Dermis microvascular lymphatic vessel endothelial cell (primary cell): ENCODE measurements around the gene TXNDC16. TPM values are rescaled to one million over a fixed set of nuclear protein-coding genes. Genes with fewer than 3 reads are reported as not detected.
"Not testable (repeated sequence)": the region's sequence is repeated elsewhere in the genome, so short reads cannot be mapped to it uniquely, and the experiment has no call there.

Source experiments
- DNase-seq, 2 donors: peaks; one replicate each; pipeline versions ENCODE4 v3.0.0 to v3.0.0-alpha.2; 2010; ENCODE audit warnings: low read depth in 2 of 2
- total RNA-seq: library from RNA; depleted of rRNA; stranded (reverse); fragments of >200 nt; gene quantifications from 2 replicates; pipeline ENCODE4 v1.2.1, GENCODE V29; 2014

TXNDC16 gene
- total RNA-seq = 2.8 and 3.4 TPM in 2 replicates

GRCh38 chr14:52552063-52552988 lies at the start of gene TXNDC16, which contains the start of gene GPR137C:
TSS of gene TXNDC16 (minus strand) at chr14:52552505. CDS start at chr14:52543557, 8,948 bp downstream.
TSS of gene GPR137C (plus strand) at chr14:52552836. CDS start at chr14:52553148, 312 bp downstream.
- peak; percentile 98 to 100 for DNase-seq

GRCh38 chr14:52599974-52600373 lies 47.7 kb upstream of the TXNDC16 start:
- no peak for DNase-seq

DNA sequence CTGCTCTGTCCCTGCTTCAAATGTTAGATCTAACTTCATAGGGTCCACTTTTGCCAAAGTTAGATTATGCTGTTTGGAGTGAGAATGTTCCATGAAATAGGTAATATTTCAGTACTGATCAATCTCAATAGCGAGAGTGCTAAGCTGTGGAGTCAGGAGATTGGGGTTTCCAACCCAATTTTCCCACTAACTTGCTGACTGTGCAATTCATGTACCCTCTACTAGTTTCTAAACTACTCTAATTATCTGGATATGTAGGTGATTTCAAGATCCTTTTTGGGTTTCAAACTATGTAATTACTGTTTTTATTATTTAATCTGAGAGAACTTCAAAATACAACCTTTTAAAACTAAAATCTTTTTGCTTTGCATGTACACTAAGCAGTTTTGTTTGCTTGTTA lies 46.3 kb upstream of the TXNDC16 start:
- DNase-seq = no peak

GRCh38 chr14:52596861-52597260 lies 44.6 kb upstream of the TXNDC16 start:
- no peak for DNase-seq

DNA sequence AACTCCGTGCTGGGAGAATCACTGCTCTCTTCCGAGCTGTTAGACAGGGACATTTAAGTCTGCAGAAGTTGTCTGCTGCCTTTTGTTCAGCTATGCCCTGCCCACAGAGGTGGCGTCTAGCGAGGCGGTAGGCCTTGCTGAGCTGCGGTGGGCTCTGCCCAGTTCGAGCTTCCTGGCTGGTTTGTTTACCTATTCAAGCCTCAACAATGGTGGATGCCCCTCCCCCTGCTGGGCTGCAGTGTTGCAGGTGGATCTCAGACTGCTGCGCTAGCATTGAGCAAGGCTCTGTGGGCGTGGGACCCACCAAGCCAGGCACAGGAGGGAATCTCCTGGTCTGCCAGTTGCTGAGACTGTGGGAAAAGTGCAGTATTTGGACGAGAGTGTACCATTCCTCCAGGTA lies 44.0 kb upstream of the TXNDC16 start:
- DNase-seq = no peak

DNA sequence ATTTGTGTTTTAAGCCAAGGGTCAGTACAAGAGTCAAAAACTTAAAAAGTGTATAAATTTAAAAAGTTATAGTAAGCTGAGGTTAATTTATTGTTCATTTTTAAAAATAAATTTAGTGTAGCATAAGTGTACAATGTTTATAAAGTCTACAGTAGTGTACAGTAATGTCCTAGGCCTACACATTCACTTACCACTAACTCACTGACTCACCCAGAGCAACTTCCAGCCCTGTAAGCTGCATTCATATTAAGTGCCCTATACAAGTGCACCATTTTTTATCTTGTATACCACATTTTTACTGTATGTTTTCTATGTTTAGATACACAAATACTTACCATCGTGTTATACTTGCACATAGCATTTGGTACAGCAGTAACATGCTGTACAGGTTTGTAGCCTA lies 38.0 kb upstream of the TXNDC16 start:
- DNase-seq = no peak

- no peak for DNase-seq
These were observed 37.3 kb upstream of the TXNDC16 start for GRCh38 chr14:52589646-52590045.

- DNase-seq = peak in 1 of 2 donors; percentile 7
These were observed 31.2 kb upstream of the TXNDC16 start for GRCh38 chr14:52583544-52583943.

- DNase-seq = no peak
These were observed 23.6 kb upstream of the TXNDC16 start for GRCh38 chr14:52575858-52576257.

GRCh38 chr14:52568454-52568853 lies 16.1 kb upstream of the TXNDC16 start:
- not testable (repeated sequence) for DNase-seq

DNA sequence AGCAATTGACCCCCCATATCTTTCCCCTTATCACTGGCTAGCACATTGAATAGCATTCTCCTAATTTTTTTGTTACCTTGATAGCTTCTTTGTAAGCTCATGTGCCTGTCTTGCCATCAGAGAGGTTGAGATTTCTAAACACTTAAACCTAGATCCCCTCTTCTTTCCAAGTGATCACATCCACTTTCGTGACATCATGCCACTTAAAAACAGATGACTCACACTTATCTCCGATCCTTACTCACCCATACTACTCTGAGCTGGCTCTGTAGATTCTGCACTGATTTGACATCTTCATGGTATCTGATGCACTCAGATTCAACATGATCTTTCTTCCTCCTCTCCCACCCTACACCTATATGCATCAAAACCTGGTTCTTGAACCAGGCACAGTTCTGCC lies 10.8 kb upstream of the TXNDC16 start:
- peak in 1 of 2 donors; percentile 34 for DNase-seq

- no peak for DNase-seq
These were observed 6.4 kb upstream of the TXNDC16 start for GRCh38 chr14:52558688-52559087.

DNA sequence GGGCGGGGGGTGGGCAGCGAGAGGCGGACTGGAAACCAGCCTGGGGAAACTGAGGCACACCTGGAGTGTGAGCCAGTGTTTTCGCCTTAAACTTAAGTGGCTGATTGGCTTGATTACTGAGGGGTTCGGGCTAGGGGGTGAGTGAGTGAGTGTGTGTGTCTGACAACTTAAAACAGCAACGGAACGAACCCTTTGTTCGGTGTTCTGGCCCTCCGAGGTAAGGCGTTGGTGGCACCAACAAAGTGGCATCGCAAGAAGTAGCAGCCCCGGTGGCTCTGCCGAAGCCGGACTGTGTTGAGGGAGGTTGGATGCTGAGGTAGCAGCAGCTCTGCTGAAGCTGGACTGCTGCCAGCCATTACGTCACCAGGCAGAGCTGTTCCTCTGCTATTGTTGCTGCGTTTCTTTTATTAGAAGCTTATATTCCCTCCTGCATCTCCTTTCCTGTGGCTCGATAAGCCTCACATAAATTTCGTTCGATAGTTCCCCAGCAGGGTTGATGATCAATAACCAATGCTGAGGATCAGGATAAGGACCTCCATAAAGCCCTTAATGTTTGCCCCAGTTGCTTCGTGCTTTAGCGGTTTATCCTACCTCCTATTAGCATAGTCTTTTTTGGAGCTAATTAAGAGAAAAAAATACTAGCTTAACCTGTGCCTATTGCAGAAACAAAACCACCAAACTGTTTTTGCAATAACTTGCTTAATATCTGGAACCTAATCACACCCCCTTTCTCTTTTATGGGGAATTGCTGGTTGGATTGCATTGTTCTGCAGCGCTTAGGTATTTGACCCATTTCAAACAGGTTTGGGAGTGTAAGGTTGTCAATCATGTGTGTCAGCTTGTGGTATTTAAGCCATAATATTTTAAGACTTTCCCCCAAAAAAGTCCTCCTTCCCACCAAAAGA lies 1.6 kb upstream of the TXNDC16 start:
- DNase-seq = peak; percentile 84 to 93

- DNase-seq = no peak
These were observed 831 bp upstream of the TXNDC16 start for GRCh38 chr14:52553002-52553670.

GRCh38 chr14:52551696-52552062 lies 626 bp downstream of the TXNDC16 start:
- DNase-seq = peak in 1 of 2 donors; percentile 47

GRCh38 chr14:52551205-52551604 lies 1.1 kb downstream of the TXNDC16 start:
- DNase-seq = no peak

GRCh38 chr14:52550661-52551060 lies 1.6 kb downstream of the TXNDC16 start:
- no peak for DNase-seq

- no peak for DNase-seq
These were observed 4.8 kb downstream of the TXNDC16 start for GRCh38 chr14:52547526-52547925.

GRCh38 chr14:52547027-52547426 lies 5.3 kb downstream of the TXNDC16 start:
- no peak for DNase-seq

- DNase-seq = no peak
These were observed 6.0 kb downstream of the TXNDC16 start for GRCh38 chr14:52546318-52546670.

DNA sequence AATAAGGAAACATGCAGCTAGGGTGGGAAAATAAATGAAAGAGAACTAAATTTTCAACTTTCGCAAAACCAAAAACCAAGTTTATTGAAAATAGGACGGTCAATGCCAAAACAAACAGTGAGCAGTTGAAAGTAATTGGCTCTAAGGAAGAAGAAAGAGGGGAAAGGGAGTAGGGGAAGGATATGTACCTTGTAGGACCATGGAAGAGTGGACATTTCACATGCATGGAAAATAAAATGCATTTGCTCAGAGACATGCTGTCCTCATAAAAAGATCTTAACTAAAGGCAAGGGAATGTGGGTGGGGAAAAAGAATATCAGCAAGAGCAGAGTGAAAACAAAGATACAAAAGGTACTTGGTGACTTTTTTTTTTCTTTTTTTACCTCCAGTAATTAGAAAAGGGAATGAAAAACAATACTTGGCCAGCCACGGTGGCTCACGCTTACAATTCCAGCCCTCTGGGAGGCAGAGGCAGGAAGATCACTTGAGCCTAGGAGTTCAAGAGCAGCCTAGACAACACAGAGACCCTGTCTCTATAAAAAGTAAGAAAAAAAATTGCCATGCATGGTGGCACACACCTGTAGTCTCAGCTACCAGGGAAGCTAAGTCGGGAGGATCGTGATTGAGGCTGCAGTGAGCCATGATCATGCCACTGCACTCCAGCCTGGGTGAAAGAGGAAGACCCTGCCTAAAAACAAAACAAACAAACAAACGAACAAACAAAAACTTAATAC lies 6.6 kb downstream of the TXNDC16 start:
- no peak for DNase-seq
